ENCODE results near the gene CYP2D6.

GRCh38 chr22:42178910-42179519, 48.4 kb upstream of the CYP2D6 start:
- TF ChIP-seq, protein P1, sequence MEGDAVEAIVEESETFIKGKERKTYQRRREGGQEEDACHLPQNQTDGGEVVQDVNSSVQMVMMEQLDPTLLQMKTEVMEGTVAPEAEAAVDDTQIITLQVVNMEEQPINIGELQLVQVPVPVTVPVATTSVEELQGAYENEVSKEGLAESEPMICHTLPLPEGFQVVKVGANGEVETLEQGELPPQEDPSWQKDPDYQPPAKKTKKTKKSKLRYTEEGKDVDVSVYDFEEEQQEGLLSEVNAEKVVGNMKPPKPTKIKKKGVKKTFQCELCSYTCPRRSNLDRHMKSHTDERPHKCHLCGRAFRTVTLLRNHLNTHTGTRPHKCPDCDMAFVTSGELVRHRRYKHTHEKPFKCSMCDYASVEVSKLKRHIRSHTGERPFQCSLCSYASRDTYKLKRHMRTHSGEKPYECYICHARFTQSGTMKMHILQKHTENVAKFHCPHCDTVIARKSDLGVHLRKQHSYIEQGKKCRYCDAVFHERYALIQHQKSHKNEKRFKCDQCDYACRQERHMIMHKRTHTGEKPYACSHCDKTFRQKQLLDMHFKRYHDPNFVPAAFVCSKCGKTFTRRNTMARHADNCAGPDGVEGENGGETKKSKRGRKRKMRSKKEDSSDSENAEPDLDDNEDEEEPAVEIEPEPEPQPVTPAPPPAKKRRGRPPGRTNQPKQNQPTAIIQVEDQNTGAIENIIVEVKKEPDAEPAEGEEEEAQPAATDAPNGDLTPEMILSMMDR (IDR thresholded peaks at IDR 0.05): no peak
- no peak for TF ChIP-seq ZFX (IDR thresholded peaks at IDR 0.05; ENCODE audit: borderline replicate concordance)

Measured in 22Rv1 (cell line).